HCT116 (cell line): ENCODE measurements around the gene TFEB. TPM values are rescaled to one million over a fixed set of nuclear protein-coding genes. Genes with fewer than 3 reads are reported as not detected.

Experiments used
- ATAC-seq: fragments of 200-7000 bp; cut with Tn5 transposase; 2 replicates; pipeline ENCODE4 v1.9.1; 2020; ENCODE audit warnings: mild to moderate bottlenecking, moderate library complexity
- BruUV-seq: library from RNA; stranded (reverse); fragments of 400-500 nt; replicated peaks from 2 replicates; lab custom pipeline; 2021; lab: Mats Ljungman, UMichigan
- CTCF ChIA-PET: fragments of 300-600 bp; sonication (Branson Sonifier 250); formaldehyde crosslinking; loops from one replicate; lab custom pipeline; 2021; ENCODE audit warnings: antibody characterized with exemption; lab: Charles Lee
- POLR2A ChIA-PET: fragments of 300-600, 350-600 bp; sonication (Branson Sonifier 250); formaldehyde crosslinking; loops from one replicate; lab custom pipeline; 2021; ENCODE audit warnings: antibody characterized with exemption; lab: Charles Lee
- RAD21 ChIA-PET, 2 experiments: fragments of 300-600 bp; sonication (Branson Sonifier 250); formaldehyde crosslinking; loops; one replicate each; lab custom pipeline; 2023; ENCODE audit warnings: low total read pairs in 2 of 2; ENCODE audit not compliant: uncharacterized antibody in 2 of 2, unreplicated experiment in 2 of 2, low non-redundant PET in 1 of 2; lab: Charles Lee
- DNase-seq: peaks from one replicate; pipeline ENCODE4 v3.0.0-alpha.2; 2010; ENCODE audit warnings: low read depth, low spot score
- H2AFZ ChIP-seq: fragments of 200-600 bp; shearing (Covaris generic), sonication (generic); 2 replicates; pipeline ENCODE4 v1.6.1; 2017; ENCODE audit warnings: low read depth, mixed run types, mixed read lengths, antibody characterized with exemption, low read length; ENCODE audit not compliant: poor library complexity, severe bottlenecking
- H3K27ac ChIP-seq: 2 replicates; pipeline ENCODE4 v1.5.1; 2012; ENCODE audit warnings: low read depth, low read length
- H3K27me3 ChIP-seq: fragments of 200-600 bp; sonication (generic); 2 replicates; pipeline ENCODE4 v1.6.1; 2016; ENCODE audit warnings: mixed run types, low read length, mixed read lengths; ENCODE audit not compliant: insufficient read depth
- H3K36me3 ChIP-seq, 2 experiments: fragments of 200-500 bp in 1 of 2; fragments of 200-600 bp in 1 of 2; sonication (Bioruptor generic) in 1 of 2; sonication (generic) in 1 of 2; 2 replicates each; pipeline versions ENCODE4 v1.5.1 to v1.6.1; 2014 to 2016; ENCODE audit warnings: low read length in 2 of 2, inconsistent platforms in 1 of 2, mixed read lengths in 1 of 2, mixed run types in 1 of 2; ENCODE audit not compliant: insufficient read depth in 2 of 2, control insufficient read depth in 1 of 2
- H3K4me1 ChIP-seq, 2 experiments: fragments of 200-600 bp in 1 of 2; sonication (generic) in 1 of 2; 2 replicates each; pipeline versions ENCODE4 v1.5.1 to v1.6.1; 2012 to 2017; ENCODE audit warnings: low read length in 2 of 2, inconsistent platforms in 1 of 2, mild to moderate bottlenecking in 1 of 2, mixed read lengths in 1 of 2, mixed run types in 1 of 2, moderate library complexity in 1 of 2; ENCODE audit not compliant: insufficient read depth in 2 of 2, control insufficient read depth in 1 of 2
- H3K4me2 ChIP-seq: fragments of 200-600 bp; sonication (generic); 2 replicates; pipeline ENCODE4 v1.6.1; 2017; ENCODE audit warnings: mixed run types, low read length, mixed read lengths
- H3K4me3 ChIP-seq, 2 experiments: fragments of 200-600 bp in 1 of 2; sonication (generic) in 1 of 2; replicated peaks in 1 of 2; 2 replicates each; pipeline ENCODE4 v1.5.1; 2011 to 2016; ENCODE audit warnings: low read length in 2 of 2, control low read depth in 1 of 2, low read depth in 1 of 2, mild to moderate bottlenecking in 1 of 2, mixed read lengths in 1 of 2, mixed run types in 1 of 2
- H3K79me2 ChIP-seq: fragments of 200-600 bp; sonication (generic); 2 replicates; pipeline ENCODE4 v1.6.1; 2017; ENCODE audit warnings: mild to moderate bottlenecking, mixed run types, low read length, moderate library complexity, mixed read lengths; ENCODE audit not compliant: insufficient read depth
- H3K9ac ChIP-seq: fragments of 200-600 bp; sonication (generic); 2 replicates; pipeline ENCODE4 v1.6.1; 2016; ENCODE audit warnings: low read length, mixed read lengths
- H3K9me2 ChIP-seq: fragments of 200-600 bp; sonication (generic), shearing (Covaris generic); 2 replicates; pipeline ENCODE4 v1.6.1; 2017; ENCODE audit warnings: mixed run types, mild to moderate bottlenecking, moderate library complexity; ENCODE audit not compliant: insufficient read depth
- H3K9me3 ChIP-seq, 2 experiments: fragments of 200-500 bp in 1 of 2; fragments of 200-600 bp in 1 of 2; sonication (Bioruptor generic) in 1 of 2; sonication (generic) in 1 of 2; 2 replicates each; pipeline ENCODE4 v1.6.1; 2014 to 2017; ENCODE audit warnings: low read length in 2 of 2, mixed read lengths in 2 of 2, inconsistent platforms in 1 of 2, low read depth in 1 of 2, mild to moderate bottlenecking in 1 of 2, mixed run types in 1 of 2, moderate library complexity in 1 of 2; ENCODE audit not compliant: control insufficient read depth in 1 of 2, insufficient read depth in 1 of 2
- H4K20me1 ChIP-seq: fragments of 200-600 bp; sonication (generic), shearing (Covaris generic); 2 replicates; pipeline ENCODE4 v1.6.1; 2017; ENCODE audit warnings: mixed run types, mild to moderate bottlenecking, moderate library complexity; ENCODE audit not compliant: insufficient read depth
- CTCF ChIP-seq, 3 experiments: fragments of 200-600 bp in 1 of 3; sonication (generic) in 1 of 3; IDR thresholded peaks in 2 of 3; conservative IDR thresholded peaks in 1 of 3; 2 replicates each; pipeline ENCODE4 v1.5.1; 2012 to 2017; ENCODE audit warnings: low read depth in 2 of 3, low read length in 2 of 3, antibody characterized with exemption in 1 of 3, borderline replicate concordance in 1 of 3, control low read depth in 1 of 3, mild to moderate bottlenecking in 1 of 3, mixed read lengths in 1 of 3, mixed run types in 1 of 3, moderate library complexity in 1 of 3; ENCODE audit not compliant: insufficient read depth in 1 of 3
- EGR1 ChIP-seq: IDR thresholded peaks from 2 replicates; pipeline ENCODE4 v1.6.1; 2012; ENCODE audit warnings: low read depth
- ELF1 ChIP-seq: IDR thresholded peaks from 2 replicates; pipeline ENCODE4 v1.6.1; 2012; ENCODE audit warnings: low read depth, borderline replicate concordance
- FOSL1 ChIP-seq: IDR thresholded peaks from 2 replicates; pipeline ENCODE4 v1.6.1; 2012; ENCODE audit warnings: low read depth
- MAX ChIP-seq: IDR thresholded peaks from 2 replicates; pipeline ENCODE4 v1.6.1; 2012
- POLR2A ChIP-seq: IDR thresholded peaks from 2 replicates; pipeline ENCODE4 v1.7.0; 2011; ENCODE audit warnings: borderline replicate concordance; ENCODE audit not compliant: insufficient read depth, insufficient read length; ENCODE audit errors: extremely low read depth
- SRF ChIP-seq: IDR thresholded peaks from 2 replicates; pipeline ENCODE4 v1.6.1; 2012; ENCODE audit warnings: low read depth
- YY1 ChIP-seq: IDR thresholded peaks from 2 replicates; pipeline ENCODE4 v1.6.1; 2011; ENCODE audit warnings: low read length, low read depth, moderate library complexity, mild to moderate bottlenecking; ENCODE audit not compliant: insufficient replicate concordance; ENCODE audit errors: extremely low read depth
- ZFX ChIP-seq: fragments of 450-650 bp; IDR thresholded peaks from 2 replicates; pipeline ENCODE4 v1.6.1; 2017
- intact Hi-C: fragments of 100-400 bp; cut with micrococcal nuclease; formaldehyde crosslinking; loops from 2 replicates; pipeline ENCODE4 v1.10.0; 2022
- total RNA-seq: library from RNA; stranded (reverse); gene quantifications from one replicate; pipeline ENCODE4 v1.2.1, GENCODE V29; 2021; ENCODE audit not compliant: unreplicated experiment

TFEB gene
- total RNA-seq, 1 experiment from 2014 or later: 4.8 TPM

GRCh38 chr6:41708856-41709255 lies 26.6 kb downstream of the TFEB start:
- TF ChIP-seq POLR2A (no peak), MAX (no peak), ZFX (no peak), YY1 (no peak)
- CTCF ChIA-PET: no interaction called here
- no peaks in the 10 kb centered on the region for H3K36me3 ChIP-seq
- H3K9ac ChIP-seq: no peak overlapping the region
- no peak overlapping the region for H2AFZ ChIP-seq
- no TSS peak for BruUV-seq
- peaks cover 22 to 32% of the 10 kb centered on the region in 2 experiments for H3K4me1 ChIP-seq
- H3K27me3 ChIP-seq: no peaks in the 10 kb centered on the region
- no peak overlapping the region for H3K4me3 ChIP-seq
- no peaks in the 10 kb centered on the region for H3K9me2 ChIP-seq
- intact Hi-C loops: loop anchor here (5.0 kb wide), 1 partner anchor 333 kb away; no protein-coding TSS in a partner anchor
- no peak overlapping the region for H3K4me2 ChIP-seq
- no peak for ATAC-seq
- H3K27ac ChIP-seq: no peak overlapping the region
- POLR2A ChIA-PET: no interaction called here
- no peaks in the 10 kb centered on the region for H3K79me2 ChIP-seq
- RAD21 ChIA-PET: no interaction called here
- H3K9me3 ChIP-seq: no peaks in the 10 kb centered on the region
- no peaks in the 10 kb centered on the region for H4K20me1 ChIP-seq
- no peak for DNase-seq

GRCh38 chr6:41707565-41708200 lies 27.7 kb downstream of the TFEB start:
- H3K4me2 ChIP-seq: no peak overlapping the region
- intact Hi-C loops: loop anchor here (5.0 kb wide), 1 partner anchor 335 kb away; no protein-coding TSS in a partner anchor
- no peak overlapping the region for H3K9ac ChIP-seq
- H3K9me2 ChIP-seq: no peaks in the 10 kb centered on the region
- POLR2A ChIA-PET: interaction anchor here (0.7 kb wide), 1 partner anchor 183 kb away, joined by 3 read pairs; no protein-coding TSS in a partner anchor
- H3K4me3 ChIP-seq: no peak overlapping the region
- H3K79me2 ChIP-seq: no peaks in the 10 kb centered on the region
- CTCF ChIA-PET: interaction anchor here (3.4 kb wide), 1 partner anchor 13 kb away, joined by 19 read pairs; no protein-coding TSS in a partner anchor
- no peaks in the 10 kb centered on the region for H4K20me1 ChIP-seq
- no peak overlapping the region for H3K27ac ChIP-seq
- H2AFZ ChIP-seq: no peak overlapping the region
- TF ChIP-seq FOSL1 (no peak), ELF1 (no peak), EGR1 (no peak), CTCF (IDR thresholded peaks at IDR 0.05 in 2 of 3, conservative IDR thresholded peaks at IDR 0.05 in 1 of 3; ENCODE audit: borderline replicate concordance in 1 of 3, insufficient read depth in 1 of 3, low read depth in 2 of 3, low read length in 2 of 3) (no peak), SRF (no peak)
- no peaks in the 10 kb centered on the region for H3K36me3 ChIP-seq
- no peak for ATAC-seq
- BruUV-seq: no TSS peak
- no peak for DNase-seq
- no peaks in the 10 kb centered on the region for H3K9me3 ChIP-seq
- RAD21 ChIA-PET: no interaction called here
- H3K4me1 ChIP-seq: peaks cover 10 to 20% of the 10 kb centered on the region in 2 experiments
- H3K27me3 ChIP-seq: no peaks in the 10 kb centered on the region
